ENCODE data around the gene PNKD. TPM values are rescaled to one million over a fixed set of nuclear protein-coding genes. Genes with fewer than 3 reads are reported as not detected.

Gene PNKD
- total RNA-seq, 4 donors from 2014 or later, result 63.9 to 690 (median 70.4) TPM

GRCh38 chr2:218256612-218257350, 13.5 kb upstream of the PNKD start:
- TF ChIP-seq POLR2A (IDR thresholded peaks at IDR 0.05) (no peak), CTCF (IDR thresholded peaks at IDR 0.05) (no peak)
- H3K27me3 ChIP-seq, result no peaks in the 10 kb centered on the region
- H3K4me3 ChIP-seq, result no peak overlapping the region
- peak overlapping the region in 3 of 4 donors; percentile 5 to 43 (median 30) for H3K27ac ChIP-seq
- H3K9me3 ChIP-seq, result no peaks in the 10 kb centered on the region
- peaks cover 0 to 36% (median 7%) of the 10 kb centered on the region in 4 donors for H3K4me1 ChIP-seq
- peaks cover 0 to 51% (median 0%) of the 10 kb centered on the region in 3 donors for H3K36me3 ChIP-seq
- DNase-seq, result peak in 1 of 3 donors; percentile 38

GRCh38 chr2:218257390-218257981, 12.8 kb upstream of the PNKD start:
- DNase-seq, result peak in 2 of 3 donors; percentile 67 to 70
- TF ChIP-seq CTCF (IDR thresholded peaks at IDR 0.05) (peak; percentile 53 to 81 (median 60)), POLR2A (IDR thresholded peaks at IDR 0.05) (no peak)
- Histone ChIP-seq H3K27ac (peak overlapping the region in 3 of 4 donors; percentile 5 to 43 (median 30)), H3K27me3 (no peaks in the 10 kb centered on the region), H3K36me3 (peaks cover 0 to 44% (median 0%) of the 10 kb centered on the region in 3 donors), H3K4me3 (no peak overlapping the region), H3K4me1 (peaks cover 0 to 42% (median 7%) of the 10 kb centered on the region in 4 donors), H3K9me3 (no peaks in the 10 kb centered on the region)

GRCh38 chr2:218259099-218259961, 11.0 kb upstream of the PNKD start:
- no peak overlapping the region for H3K4me3 ChIP-seq
- no peak for TF ChIP-seq CTCF (IDR thresholded peaks at IDR 0.05)
- TF ChIP-seq POLR2A (IDR thresholded peaks at IDR 0.05), result no peak
- H3K4me1 ChIP-seq, result peaks cover 0 to 60% (median 7%) of the 10 kb centered on the region in 4 donors
- no peaks in the 10 kb centered on the region for H3K27me3 ChIP-seq
- H3K36me3 ChIP-seq, result peaks cover 0 to 32% (median 0%) of the 10 kb centered on the region in 3 donors
- no peaks in the 10 kb centered on the region for H3K9me3 ChIP-seq
- H3K27ac ChIP-seq, result peak overlapping the region; percentile 27 to 83 (median 62)
- DNase-seq, result peak in 1 of 3 donors; percentile 55

- peak in 1 of 3 donors; percentile 6 for DNase-seq
- Histone ChIP-seq H3K4me1 (peaks cover 0 to 68% (median 8%) of the 10 kb centered on the region in 4 donors), H3K27me3 (no peaks in the 10 kb centered on the region), H3K9me3 (no peaks in the 10 kb centered on the region), H3K27ac (peak overlapping the region in 3 of 4 donors; percentile 50 to 83 (median 74)), H3K36me3 (peaks cover 0 to 32% (median 0%) of the 10 kb centered on the region in 3 donors), H3K4me3 (no peak overlapping the region)
- no peak for TF ChIP-seq CTCF (IDR thresholded peaks at IDR 0.05)
- no peak for TF ChIP-seq POLR2A (IDR thresholded peaks at IDR 0.05)
Measured at GRCh38 chr2:218260166-218260565, 10.2 kb upstream of the PNKD start.

- H3K27ac ChIP-seq, result peak within 1 kb of the TSS; percentile 42 to 83 (median 62)
- H3K4me3 ChIP-seq, result no peak within 1 kb of the TSS
- H3K4me1 ChIP-seq, result peaks cover 0 to 76% (median 9%) of the 10 kb centered on the region in 4 donors
- H3K9me3 ChIP-seq, result no peaks in the 10 kb centered on the region
- DNase-seq, result peak in 2 of 3 donors; percentile 56 to 60
- H3K27me3 ChIP-seq, result no peaks in the 10 kb centered on the region
- TF ChIP-seq CTCF (IDR thresholded peaks at IDR 0.05), result no peak
- TF ChIP-seq POLR2A (IDR thresholded peaks at IDR 0.05), result no peak
- peaks cover 0 to 32% (median 0%) of the 10 kb centered on the region in 3 donors for H3K36me3 ChIP-seq
Measured at GRCh38 chr2:218260742-218261422, 9.4 kb upstream of the PNKD start, which contains the start of gene GPBAR1. TSS of gene GPBAR1 (plus strand) at chr2:218261015. CDS start at chr2:218262725, 1,710 bp downstream.

Measured in Peyer's patch (tissue), 4 donors.